ENCODE data around the gene NOTCH2.

DNA sequence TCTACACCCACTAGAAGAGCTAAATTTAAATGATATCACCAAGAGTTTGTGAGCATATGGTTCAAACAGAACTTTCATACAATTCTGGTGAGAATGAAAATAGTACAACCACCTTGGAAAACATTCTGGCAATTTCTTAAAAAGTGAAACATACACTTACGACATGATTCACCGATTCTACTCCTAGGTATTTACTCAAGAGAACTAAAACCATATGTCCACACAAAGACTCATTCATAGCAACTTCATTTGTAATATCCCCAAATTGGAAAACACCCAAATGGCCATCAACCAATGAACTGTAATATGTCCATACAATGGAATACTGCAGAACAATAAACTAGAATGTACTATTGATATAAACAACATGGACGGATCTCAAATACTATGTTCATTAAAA is 122.0 kb downstream of the NOTCH2 start:
- TF ChIP-seq CTCF (IDR thresholded peaks at IDR 0.05) (no peak), POLR2A (IDR thresholded peaks at IDR 0.05) (no peak)

Data from esophagus squamous epithelium (tissue), 4 donors.